Tibial nerve (tissue), 4 donors: ENCODE measurements around the gene ACOXL. TPM values are rescaled to one million over a fixed set of nuclear protein-coding genes. Genes with fewer than 3 reads are reported as not detected.

Source experiments
- DNase-seq, 2 donors: peaks; one replicate each; pipeline ENCODE4 v3.0.0-alpha.2; 2019; ENCODE audit warnings: low spot score in 2 of 2
- H3K27ac ChIP-seq, 4 donors: fragments of 200-600 bp; sonication (generic) in 3 of 4; one replicate each; pipeline ENCODE4 v1.5.1; 2017 to 2019; ENCODE audit warnings: mild to moderate bottlenecking in 1 of 4
- H3K27me3 ChIP-seq, 2 donors: fragments of 200-600 bp; sonication (generic) in 1 of 2; one replicate each; pipeline versions ENCODE4 v1.5.1 to v1.6.0; 2017 to 2019
- H3K36me3 ChIP-seq, 3 donors: fragments of 200-600 bp; sonication (generic); one replicate each; pipeline ENCODE4 v1.5.1; 2018 to 2019
- H3K4me1 ChIP-seq, 4 donors: fragments of 200-600 bp; sonication (generic) in 3 of 4; one replicate each; pipeline ENCODE4 v1.5.1; 2017 to 2019
- H3K4me3 ChIP-seq, 4 donors: fragments of 200-600 bp; sonication (generic) in 3 of 4; one replicate each; pipeline ENCODE4 v1.5.1; 2017 to 2019; ENCODE audit warnings: mild to moderate bottlenecking in 1 of 4, moderate library complexity in 1 of 4
- H3K9me3 ChIP-seq, 4 donors: fragments of 200-600 bp; sonication (generic) in 3 of 4; one replicate each; pipeline ENCODE4 v1.5.1; 2017 to 2019
- EP300 ChIP-seq, 2 donors: sonication (generic); formaldehyde crosslinking; IDR thresholded peaks; one replicate each; pipeline ENCODE4 v1.6.1; 2017; ENCODE audit warnings: antibody characterized with exemption in 2 of 2, mild to moderate bottlenecking in 1 of 2
- POLR2A ChIP-seq, 2 donors: fragments of 450-650 bp; IDR thresholded peaks; one replicate each; pipeline ENCODE4 v1.6.1; 2017; ENCODE audit warnings: antibody characterized with exemption in 2 of 2, mild to moderate bottlenecking in 2 of 2, moderate library complexity in 2 of 2
- WGBS, 2 donors: methylation state at CpG; one replicate each; pipeline ENCODE4 v1.1.5; 2018; 5-methylcytosine and 5-hydroxymethylcytosine counted together
- total RNA-seq, 4 donors: library from RNA; depleted of rRNA; stranded (reverse); fragments of >200 nt; gene quantifications; one replicate each; pipeline ENCODE4 v1.1.0, GENCODE V29; 2016
- TF ChIP-seq, protein P1 (sequence below), 5 experiments: fragments of 200-600 bp in 3 of 5; fragments of 450-650 bp in 2 of 5; sonication (generic) in 3 of 5; IDR thresholded peaks; one replicate each; pipeline ENCODE4 v1.5.1; 2016 to 2019; ENCODE audit warnings: antibody characterized with exemption in 5 of 5, mild to moderate bottlenecking in 3 of 5, moderate library complexity in 2 of 5

The ACOXL gene
- total RNA-seq, 4 donors from 2014 or later, result 0.30 TPM; not detected in 3

DNA sequence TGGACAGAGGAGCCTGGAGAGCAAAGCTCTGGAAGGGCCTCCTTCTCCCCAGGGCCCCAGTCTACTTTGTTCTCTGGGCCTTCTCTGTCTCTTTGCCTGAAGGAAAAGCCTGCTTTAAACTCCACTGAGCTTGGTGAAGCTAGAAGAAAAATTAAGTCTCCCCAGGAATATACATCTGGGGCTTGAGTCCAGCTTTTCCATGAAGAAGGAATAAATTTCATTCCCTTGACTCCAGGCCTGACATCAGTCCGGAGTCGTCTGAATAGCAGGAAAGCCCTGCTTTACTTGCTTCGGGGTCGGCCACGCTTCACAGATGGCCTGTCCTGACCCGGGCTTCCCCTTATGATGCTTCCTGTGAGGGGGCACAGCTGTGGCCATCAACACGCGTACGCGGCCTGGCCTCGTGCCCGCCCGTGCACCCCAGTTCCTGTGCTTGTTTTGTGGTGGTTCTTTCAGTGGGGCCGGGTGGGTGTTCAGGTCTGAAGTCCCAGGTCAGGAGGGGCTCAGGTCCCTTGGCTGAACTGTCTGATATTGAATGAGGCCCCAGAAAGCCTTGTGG lies 73.6 kb downstream of the ACOXL start:
- TF ChIP-seq, protein P1, sequence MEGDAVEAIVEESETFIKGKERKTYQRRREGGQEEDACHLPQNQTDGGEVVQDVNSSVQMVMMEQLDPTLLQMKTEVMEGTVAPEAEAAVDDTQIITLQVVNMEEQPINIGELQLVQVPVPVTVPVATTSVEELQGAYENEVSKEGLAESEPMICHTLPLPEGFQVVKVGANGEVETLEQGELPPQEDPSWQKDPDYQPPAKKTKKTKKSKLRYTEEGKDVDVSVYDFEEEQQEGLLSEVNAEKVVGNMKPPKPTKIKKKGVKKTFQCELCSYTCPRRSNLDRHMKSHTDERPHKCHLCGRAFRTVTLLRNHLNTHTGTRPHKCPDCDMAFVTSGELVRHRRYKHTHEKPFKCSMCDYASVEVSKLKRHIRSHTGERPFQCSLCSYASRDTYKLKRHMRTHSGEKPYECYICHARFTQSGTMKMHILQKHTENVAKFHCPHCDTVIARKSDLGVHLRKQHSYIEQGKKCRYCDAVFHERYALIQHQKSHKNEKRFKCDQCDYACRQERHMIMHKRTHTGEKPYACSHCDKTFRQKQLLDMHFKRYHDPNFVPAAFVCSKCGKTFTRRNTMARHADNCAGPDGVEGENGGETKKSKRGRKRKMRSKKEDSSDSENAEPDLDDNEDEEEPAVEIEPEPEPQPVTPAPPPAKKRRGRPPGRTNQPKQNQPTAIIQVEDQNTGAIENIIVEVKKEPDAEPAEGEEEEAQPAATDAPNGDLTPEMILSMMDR (IDR thresholded peaks at IDR 0.05), result no peak
- TF ChIP-seq EP300 (IDR thresholded peaks at IDR 0.05), result no peak
- H3K4me3 ChIP-seq, result no peak overlapping the region
- H3K27ac ChIP-seq, result no peak overlapping the region
- peaks cover 0 to 10% (median 0%) of the 10 kb centered on the region in 4 donors for H3K9me3 ChIP-seq
- H3K27me3 ChIP-seq, result peaks cover 0 to 12% of the 10 kb centered on the region in 2 donors
- H3K4me1 ChIP-seq, result no peaks in the 10 kb centered on the region
- WGBS, 2 donors, result 60 to 63% methylated on average over 14 of the region's 14 CpGs
- no peak for DNase-seq
- no peaks in the 10 kb centered on the region for H3K36me3 ChIP-seq

- H3K9me3 ChIP-seq, result peaks cover 0 to 10% (median 0%) of the 10 kb centered on the region in 4 donors
- TF ChIP-seq EP300 (IDR thresholded peaks at IDR 0.05), result no peak
- no peak for TF ChIP-seq POLR2A (IDR thresholded peaks at IDR 0.05)
- TF ChIP-seq, protein P1 (IDR thresholded peaks at IDR 0.05), result no peak
- WGBS, 2 donors, result 55 to 58% methylated on average over 12 of the region's 12 CpGs
- no peak overlapping the region for H3K4me3 ChIP-seq
- no peak overlapping the region for H3K27ac ChIP-seq
- no peaks in the 10 kb centered on the region for H3K36me3 ChIP-seq
- no peaks in the 10 kb centered on the region for H3K4me1 ChIP-seq
- peaks cover 0 to 4% of the 10 kb centered on the region in 2 donors for H3K27me3 ChIP-seq
- DNase-seq, result no peak
These were observed 75.1 kb downstream of the ACOXL start for GRCh38 chr2:110807522-110807921.

GRCh38 chr2:110810404-110810803 lies 78.0 kb downstream of the ACOXL start:
- H3K4me1 ChIP-seq, result no peaks in the 10 kb centered on the region
- DNase-seq, result no peak
- H3K9me3 ChIP-seq, result no peaks in the 10 kb centered on the region
- no peak overlapping the region for H3K4me3 ChIP-seq
- no peaks in the 10 kb centered on the region for H3K27me3 ChIP-seq
- H3K27ac ChIP-seq, result no peak overlapping the region
- TF ChIP-seq POLR2A (IDR thresholded peaks at IDR 0.05), result no peak
- TF ChIP-seq EP300 (IDR thresholded peaks at IDR 0.05), result no peak
- TF ChIP-seq, protein P1 (IDR thresholded peaks at IDR 0.05), result no peak
- no peaks in the 10 kb centered on the region for H3K36me3 ChIP-seq
- WGBS, 2 donors, result 80 to 95% methylated on average over 2 of the region's 2 CpGs

GRCh38 chr2:110812726-110813645 lies 80.6 kb downstream of the ACOXL start:
- 90 to 96% methylated on average over 12 of the region's 12 CpGs for WGBS, 2 donors
- DNase-seq, result no peak
- no peaks in the 10 kb centered on the region for H3K9me3 ChIP-seq
- TF ChIP-seq, protein P1 (IDR thresholded peaks at IDR 0.05), result no peak
- TF ChIP-seq POLR2A (IDR thresholded peaks at IDR 0.05) (no peak), EP300 (IDR thresholded peaks at IDR 0.05) (no peak)
- no peaks in the 10 kb centered on the region for H3K36me3 ChIP-seq
- H3K4me3 ChIP-seq, result no peak overlapping the region
- H3K27me3 ChIP-seq, result no peaks in the 10 kb centered on the region
- H3K27ac ChIP-seq, result no peak overlapping the region
- no peaks in the 10 kb centered on the region for H3K4me1 ChIP-seq

- 86 to 88% methylated on average over 5 of the region's 5 CpGs for WGBS, 2 donors
- Histone ChIP-seq H3K27me3 (no peaks in the 10 kb centered on the region), H3K36me3 (no peaks in the 10 kb centered on the region), H3K4me3 (no peak overlapping the region), H3K9me3 (no peaks in the 10 kb centered on the region), H3K27ac (no peak overlapping the region), H3K4me1 (no peaks in the 10 kb centered on the region)
- no peak for TF ChIP-seq EP300 (IDR thresholded peaks at IDR 0.05)
- TF ChIP-seq, protein P1 (IDR thresholded peaks at IDR 0.05), result no peak
- TF ChIP-seq POLR2A (IDR thresholded peaks at IDR 0.05), result no peak
- no peak for DNase-seq
These were observed 81.5 kb downstream of the ACOXL start for GRCh38 chr2:110813896-110814295.
